GM23338 (cell line): ENCODE data around the gene WDR91. TPM values are rescaled to one million over a fixed set of nuclear protein-coding genes. Genes with fewer than 3 reads are reported as not detected.

Experiments used
- ATAC-seq: fragments of 200-7000 bp; cut with Tn5 transposase; 3 replicates; pipeline ENCODE4 v1.9.1; 2020
- DNase-seq: peaks from one replicate; pipeline ENCODE4 v3.0.0-alpha.2; 2015; ENCODE audit warnings: low spot score
- H2AFZ ChIP-seq: fragments of 200-600 bp; sonication (generic); 2 replicates; pipeline ENCODE4 v1.8.0; 2016; ENCODE audit warnings: antibody characterized with exemption, mild to moderate bottlenecking, moderate library complexity
- H3F3A ChIP-seq: fragments of 200-600 bp; sonication (generic); replicated peaks from 2 replicates; pipeline ENCODE4 v1.8.0; 2017; ENCODE audit warnings: antibody characterized with exemption, mixed run types, low read depth
- H3K27ac ChIP-seq: fragments of 200-600 bp; sonication (generic); 2 replicates; pipeline ENCODE4 v1.6.1; 2016; ENCODE audit warnings: low read depth
- H3K27me3 ChIP-seq: fragments of 200-600 bp; sonication (generic); 2 replicates; pipeline ENCODE4 v1.8.0; 2016; ENCODE audit warnings: mild to moderate bottlenecking, mixed run types, moderate library complexity; ENCODE audit not compliant: insufficient read depth
- H3K36me3 ChIP-seq: fragments of 200-600 bp; sonication (generic); 2 replicates; pipeline ENCODE4 v1.8.0; 2016; ENCODE audit warnings: mild to moderate bottlenecking; ENCODE audit not compliant: insufficient read depth
- H3K4me1 ChIP-seq: fragments of 200-600 bp; sonication (generic); 2 replicates; pipeline ENCODE4 v1.8.0; 2016; ENCODE audit warnings: mild to moderate bottlenecking, moderate library complexity; ENCODE audit not compliant: insufficient read depth
- H3K4me2 ChIP-seq: fragments of 200-600 bp; sonication (generic); 2 replicates; pipeline ENCODE4 v1.7.1; 2017; ENCODE audit warnings: mixed run types
- H3K4me3 ChIP-seq: fragments of 200-600 bp; sonication (generic); 2 replicates; pipeline ENCODE4 v1.6.1; 2016; ENCODE audit warnings: mixed run types
- H3K79me2 ChIP-seq: fragments of 200-600 bp; sonication (generic); replicated peaks from 2 replicates; pipeline ENCODE4 v1.8.0; 2017; ENCODE audit warnings: mild to moderate bottlenecking; ENCODE audit not compliant: insufficient read depth
- H3K9me2 ChIP-seq: fragments of 200-600 bp; sonication (generic); 2 replicates; pipeline ENCODE4 v1.8.0; 2017; ENCODE audit not compliant: insufficient read depth
- H4K20me1 ChIP-seq: fragments of 200-600 bp; sonication (generic); replicated peaks from 2 replicates; pipeline ENCODE4 v1.8.0; 2017; ENCODE audit warnings: mild to moderate bottlenecking; ENCODE audit not compliant: insufficient read depth
- H3K27ac Mint-ChIP-seq: 2 replicates; pipeline ENCODE4 v1.8.0; 2020; ENCODE audit warnings: inconsistent platforms, mild to moderate bottlenecking, moderate library complexity, mixed read lengths
- H3K27me3 Mint-ChIP-seq: 3 replicates; pipeline ENCODE4 v1.8.0; 2022; ENCODE audit warnings: low read depth, mild to moderate bottlenecking, moderate library complexity, mixed read lengths, inconsistent platforms; ENCODE audit not compliant: insufficient read depth, poor library complexity
- H3K36me3 Mint-ChIP-seq: 3 replicates; pipeline ENCODE4 v1.8.0; 2021; ENCODE audit warnings: low read depth, mild to moderate bottlenecking, inconsistent platforms, moderate library complexity, mixed read lengths
- H3K4me1 Mint-ChIP-seq: 3 replicates; pipeline ENCODE4 v1.8.0; 2020; ENCODE audit warnings: mild to moderate bottlenecking, inconsistent platforms, mixed read lengths
- H3K4me3 Mint-ChIP-seq: 3 replicates; pipeline ENCODE4 v1.8.0; 2021; ENCODE audit warnings: moderate library complexity, mild to moderate bottlenecking, inconsistent platforms, mixed read lengths
- H3K9me3 Mint-ChIP-seq: 3 replicates; pipeline ENCODE4 v1.8.0; 2020; ENCODE audit warnings: moderate library complexity, mild to moderate bottlenecking, inconsistent platforms, mixed read lengths
- CREB1 ChIP-seq: fragments of 250-450 bp; sonication (Bioruptor Pico); IDR thresholded peaks from 2 replicates; pipeline ENCODE4 v1.5.0; 2020; ENCODE audit warnings: low read depth, mild to moderate bottlenecking, moderate library complexity
- CTCF ChIP-seq, 2 experiments: fragments of 200-600 bp in 1 of 2; sonication (generic) in 1 of 2; conservative IDR thresholded peaks; 2 replicates each; pipeline versions ENCODE4 v1.5.1 to v1.6.1; 2016 to 2017; ENCODE audit warnings: antibody characterized with exemption in 2 of 2, low read depth in 2 of 2, mild to moderate bottlenecking in 2 of 2, moderate library complexity in 1 of 2
- ETS1 ChIP-seq: IDR thresholded peaks from 2 replicates; pipeline ENCODE4 v1.6.1; 2016; ENCODE audit warnings: antibody characterized with exemption
- EZH2 ChIP-seq: fragments of 200-600 bp; sonication (generic); IDR thresholded peaks from one replicate; pipeline ENCODE4 v1.8.0; 2017; ENCODE audit warnings: antibody characterized with exemption, mild to moderate bottlenecking, low read depth; ENCODE audit not compliant: unreplicated experiment
- EZH2phosphoT487 ChIP-seq: fragments of 200-600 bp; sonication (generic); IDR thresholded peaks from one replicate; pipeline ENCODE4 v1.8.1; 2018; ENCODE audit warnings: antibody characterized with exemption; ENCODE audit not compliant: unreplicated experiment
- JUNB ChIP-seq: IDR thresholded peaks from one replicate; pipeline ENCODE4 v1.6.1; 2016; ENCODE audit warnings: antibody characterized with exemption; ENCODE audit not compliant: unreplicated experiment
- NANOG ChIP-seq: IDR thresholded peaks from 2 replicates; pipeline ENCODE4 v1.6.1; 2016; ENCODE audit warnings: antibody characterized with exemption, borderline replicate concordance
- POLR2AphosphoS5 ChIP-seq: IDR thresholded peaks from 2 replicates; pipeline ENCODE4 v1.6.1; 2016; ENCODE audit warnings: antibody characterized with exemption, low read depth
- REST ChIP-seq: IDR thresholded peaks from one replicate; pipeline ENCODE4 v1.6.1; 2018; ENCODE audit warnings: antibody characterized with exemption; ENCODE audit not compliant: unreplicated experiment
- STAT1 ChIP-seq: IDR thresholded peaks from one replicate; pipeline ENCODE4 v1.6.1; 2016; ENCODE audit warnings: antibody characterized with exemption; ENCODE audit not compliant: unreplicated experiment
- ZNF331 ChIP-seq: fragments of 250-450 bp; sonication (Bioruptor Pico); IDR thresholded peaks from 2 replicates; pipeline ENCODE4 v1.5.0; 2020; ENCODE audit warnings: low read depth, mild to moderate bottlenecking, moderate library complexity
- polyA plus RNA-seq: library from polyadenylated mRNA; unstranded; fragments of >200 nt; fragmentation: Nextera tagmentation; extraction: Ambion mirVana; gene quantifications from 2 replicates; pipeline ENCODE4 v1.2.1, GENCODE V29; 2016
- total RNA-seq: library from RNA; depleted of rRNA; stranded (reverse); fragments of >200 nt; shearing (Covaris generic); gene quantifications from 2 replicates; pipeline ENCODE4 v1.2.3, GENCODE V29; 2014

The WDR91 gene
- total and polyA plus RNA-seq, 2 experiments from 2014 or later, result 5.8 to 32.6 TPM

- TF ChIP-seq REST (no peak), ZNF331 (CRISPR knock-in tag) (0 out of 2 replicates have a peak, but pooled peaks have one; percentile 13), STAT1 (no peak), CREB1 (CRISPR knock-in tag) (0 out of 2 replicates have a peak, but pooled peaks have one; percentile 28), EZH2 (no peak), NANOG (no peak), EZH2phosphoT487 (no peak), POLR2AphosphoS5 (peak; percentile 60), ETS1 (peak; percentile 61; the same call in 1 of the 2 replicates), JUNB (no peak), CTCF (conservative IDR thresholded peaks at IDR 0.05; ENCODE audit: low read depth in 2 of 2) (peak in 1 of 2 experiments; percentile 72; a peak in 3 of 4 replicates)
These were observed 40.9 kb downstream of the WDR91 start, which contains the start of gene CYREN (continued) for GRCh38 chr7:135170274-135170997.

- Histone ChIP-seq H3K9me2 (no peaks in the 10 kb centered on the region), H3K27ac (peak overlapping the region; percentile 97), H3K4me3 (peak overlapping the region; percentile 80), H3K27me3 (no peaks in the 10 kb centered on the region), H3K4me1 (peaks cover 20% of the 10 kb centered on the region), H3K79me2 (peaks cover 16% of the 10 kb centered on the region), H4K20me1 (peaks cover 4% of the 10 kb centered on the region; the same call in 1 of the 2 replicates), H3K36me3 (peaks cover 5% of the 10 kb centered on the region; the same call in 1 of the 2 replicates), H3F3A (peaks cover 7% of the 10 kb centered on the region), H2AFZ (peak overlapping the region; percentile 69), H3K4me2 (peak overlapping the region; percentile 94)
- Mint-ChIP-seq H3K36me3 (peaks cover 50% of the 10 kb centered on the region), H3K27me3 (peaks cover 25% of the 10 kb centered on the region), H3K4me1 (peaks cover 34% of the 10 kb centered on the region), H3K9me3 (no peaks in the 10 kb centered on the region; the same call in none of the 3 replicates), H3K27ac (peak overlapping the region; percentile 95), H3K4me3 (peak overlapping the region; percentile 92)
- TF ChIP-seq NANOG, result no peak
- no peak for TF ChIP-seq ZNF331 (CRISPR knock-in tag)
- TF ChIP-seq ETS1, result no peak
- no peak for TF ChIP-seq STAT1
- TF ChIP-seq REST, result no peak
- no peak for TF ChIP-seq JUNB
- TF ChIP-seq EZH2phosphoT487, result no peak
- DNase-seq (no peak), ATAC-seq (peak; percentile 57)
These were observed 41.4 kb downstream of the WDR91 start for GRCh38 chr7:135169964-135170273.
